B cell (primary cell): ENCODE data around the gene KIAA0319L. TPM values are rescaled to one million over a fixed set of nuclear protein-coding genes. Genes with fewer than 3 reads are reported as not detected.
A peak's percentile ranks its signal among the peaks of the same experiment; 100 is the strongest.

Source experiments
- ATAC-seq: fragments of 200-7000 bp; cut with Tn5 transposase; one replicate; pipeline ENCODE4 v1.10.0; 2021; ENCODE audit warnings: low read depth, mild to moderate bottlenecking, moderate number of reproducible peaks, moderate library complexity
- CTCF ChIA-PET: fragments of 350-600 bp; sonication (Branson Sonifier 250); formaldehyde crosslinking; loops from one replicate; lab custom pipeline; 2021; ENCODE audit warnings: antibody characterized with exemption, inconsistent platforms; lab: Charles Lee
- POLR2A ChIA-PET: fragments of 350-600 bp; sonication (Branson Sonifier 250); formaldehyde crosslinking; loops from one replicate; lab custom pipeline; 2021; ENCODE audit warnings: antibody characterized with exemption; lab: Charles Lee
- DNase-seq: peaks from one replicate; pipeline ENCODE4 v3.0.0; 2013
- H2AFZ ChIP-seq: 2 replicates; pipeline ENCODE4 v1.6.1; 2012; ENCODE audit warnings: mild to moderate bottlenecking, low read depth, low read length; ENCODE audit not compliant: insufficient read depth, poor library complexity, severe bottlenecking
- H3K27ac ChIP-seq, 2 donors: 1 replicate in 1 of 2; 2 replicates in 1 of 2; pipeline ENCODE4 v1.5.1; 2012 to 2013; ENCODE audit warnings: low read length in 2 of 2, mild to moderate bottlenecking in 2 of 2, moderate library complexity in 1 of 2
- H3K27me3 ChIP-seq, 4 experiments: fragments of 200-600 bp in 1 of 4; sonication (generic) in 1 of 4; replicated peaks in 1 of 4; 1 replicate in 2 of 4; 2 replicates in 2 of 4; pipeline versions ENCODE4 v1.6.1 to v1.7.0; 2013 to 2016; ENCODE audit warnings: low read length in 3 of 4, mild to moderate bottlenecking in 2 of 4, mixed read lengths in 1 of 4, moderate library complexity in 1 of 4; ENCODE audit not compliant: insufficient read depth in 4 of 4, control insufficient read depth in 3 of 4; ENCODE audit errors: control extremely low read depth in 1 of 4
- H3K36me3 ChIP-seq, 2 experiments: replicated peaks in 1 of 2; 1 replicate in 1 of 2; 2 replicates in 1 of 2; pipeline versions ENCODE4 v1.6.1 to v1.7.1; 2013; ENCODE audit warnings: low read length in 1 of 2; ENCODE audit not compliant: insufficient read depth in 2 of 2, control insufficient read depth in 1 of 2; ENCODE audit errors: control extremely low read depth in 1 of 2, extremely low read depth in 1 of 2
- H3K4me1 ChIP-seq, 2 donors: fragments of 200-600 bp in 1 of 2; sonication (generic) in 1 of 2; 1 replicate in 1 of 2; 2 replicates in 1 of 2; pipeline versions ENCODE4 v1.5.1 to v1.6.1; 2013 to 2017; ENCODE audit warnings: low read length in 2 of 2; ENCODE audit not compliant: control insufficient read depth in 2 of 2, insufficient read depth in 2 of 2
- H3K4me2 ChIP-seq: replicated peaks from 2 replicates; pipeline ENCODE3; 2012; ENCODE audit warnings: mild to moderate bottlenecking, low read depth, low read length; ENCODE audit not compliant: poor library complexity, severe bottlenecking
- H3K4me3 ChIP-seq, 5 experiments: fragments of 200-600 bp in 1 of 5; sonication (generic) in 1 of 5; 1 replicate in 3 of 5; 2 replicates in 2 of 5; pipeline versions ENCODE4 v1.5.1 to v1.7.0; 2011 to 2016; ENCODE audit warnings: low read length in 4 of 5, mild to moderate bottlenecking in 4 of 5, low read depth in 2 of 5, control low read depth in 1 of 5, moderate library complexity in 1 of 5; ENCODE audit not compliant: insufficient read depth in 1 of 5; ENCODE audit errors: control extremely low read depth in 1 of 5, extremely low read depth in 1 of 5
- H3K79me2 ChIP-seq: fragments of 200-600 bp; sonication (generic); one replicate; pipeline ENCODE4 v1.6.0; 2016; ENCODE audit warnings: low read length; ENCODE audit not compliant: control insufficient read depth, insufficient read depth
- H3K9ac ChIP-seq: fragments of 200-600 bp; sonication (generic); 2 replicates; pipeline ENCODE4 v1.6.1; 2017; ENCODE audit warnings: mild to moderate bottlenecking, low read length, moderate library complexity
- H3K9me3 ChIP-seq, 3 donors: one replicate each; pipeline versions ENCODE4 v1.6.1 to v1.7.1; 2013; ENCODE audit warnings: low read length in 2 of 3; ENCODE audit not compliant: control insufficient read depth in 2 of 3, insufficient read depth in 1 of 3; ENCODE audit errors: control extremely low read depth in 1 of 3
- H4K20me1 ChIP-seq: 2 replicates; pipeline ENCODE4 v1.6.0; 2012; ENCODE audit warnings: mild to moderate bottlenecking, low read length; ENCODE audit not compliant: insufficient read depth, control insufficient read depth, poor library complexity, severe bottlenecking
- H3K27ac Mint-ChIP-seq: one replicate; pipeline ENCODE4 v1.8.0; 2021; ENCODE audit warnings: mixed read lengths
- H3K27me3 Mint-ChIP-seq: one replicate; pipeline ENCODE4 v1.8.0; 2021; ENCODE audit warnings: mixed read lengths
- H3K4me1 Mint-ChIP-seq: one replicate; pipeline ENCODE4 v1.8.0; 2021; ENCODE audit warnings: mixed read lengths
- H3K4me3 Mint-ChIP-seq: one replicate; pipeline ENCODE4 v1.8.0; 2021; ENCODE audit warnings: mixed read lengths
- H3K9me3 Mint-ChIP-seq: one replicate; pipeline ENCODE4 v1.8.0; 2022; ENCODE audit warnings: mixed read lengths; ENCODE audit not compliant: insufficient read depth
- CTCF ChIP-seq: fragments of 200-600 bp; IDR thresholded peaks from one replicate; pipeline ENCODE4 v1.8.0; 2022; ENCODE audit warnings: antibody characterized with exemption, mild to moderate bottlenecking
- EZH2 ChIP-seq: IDR thresholded peaks from 2 replicates; pipeline ENCODE4 v1.6.1; 2012; ENCODE audit warnings: borderline replicate concordance, low read depth, mild to moderate bottlenecking, moderate library complexity, low read length; ENCODE audit not compliant: insufficient read depth, poor library complexity, severe bottlenecking
- WGBS: methylation state at CpG from one replicate; pipeline ENCODE4 v1.1.5; 2013; ENCODE audit warnings: missing lambda C conversion rate; ENCODE audit not compliant: insufficient coverage; 5-methylcytosine and 5-hydroxymethylcytosine counted together
- intact Hi-C: fragments of 100-400 bp; cut with micrococcal nuclease; formaldehyde crosslinking; loops from one replicate; pipeline ENCODE4 v1.10.0; 2022
- polyA plus RNA-seq: library from polyadenylated mRNA; depleted of rRNA; stranded (reverse); fragments of >200 nt; gene quantifications from 2 replicates; pipeline ENCODE4 v1.2.3, GENCODE V29; 2012
- total RNA-seq, 2 donors: library from RNA; stranded (reverse); fragments of 120-200 nt in 1 of 2; gene quantifications; 1 replicate in 1 of 2; 2 replicates in 1 of 2; pipeline versions ENCODE4 v1.2.3 to v1.2.4, GENCODE V29; 2013 to 2022

Gene KIAA0319L
- total and polyA plus RNA-seq, 2 donors (not counting 1 experiment from before 2014, with no cell fraction given) = 35.9 to 78.1 TPM

GRCh38 chr1:35505911-35506798, 51.0 kb downstream of the KIAA0319L start:
- ChIA-PET CTCF (interaction anchor here (1.1 kb wide), 1 partner anchor 56 kb away, joined by 6 read pairs; no protein-coding TSS in a partner anchor), POLR2A (no interaction called here)
- TF ChIP-seq EZH2 (no peak), CTCF (no peak)
- no peaks in the 10 kb centered on the region for H3K27me3 Mint-ChIP-seq
- WGBS = 72% methylated on average over 2 of the region's 4 CpGs
- Histone ChIP-seq H3K27me3 (no peaks in the 10 kb centered on the region), H3K36me3 (peaks cover 7 to 20% of the 10 kb centered on the region in 2 experiments), H3K9me3 (no peaks in the 10 kb centered on the region), H3K79me2 (peaks cover 19% of the 10 kb centered on the region), H3K4me1 (peaks cover 15 to 26% of the 10 kb centered on the region in 2 donors), H4K20me1 (peaks cover 11% of the 10 kb centered on the region), H2AFZ (no peak overlapping the region), H3K4me2 (no peak overlapping the region), H3K27ac (no peak overlapping the region), H3K9ac (no peak overlapping the region), H3K4me3 (no peak overlapping the region)
- DNase-seq = no peak
- intact Hi-C loops = no loop called here
- peaks cover 40% of the 10 kb centered on the region for H3K4me1 Mint-ChIP-seq
- H3K27ac Mint-ChIP-seq = peak overlapping the region; percentile 50
- H3K4me3 Mint-ChIP-seq = peak overlapping the region; percentile 26
- H3K9me3 Mint-ChIP-seq = no peaks in the 10 kb centered on the region
- ATAC-seq = peak; percentile 43

- ChIA-PET POLR2A (no interaction called here), CTCF (interaction anchor here (1.5 kb wide), 1 partner anchor 51 kb away, joined by 4 read pairs; no protein-coding TSS in a partner anchor)
- Histone ChIP-seq H3K9ac (no peak overlapping the region), H3K4me2 (no peak overlapping the region), H3K79me2 (no peaks in the 10 kb centered on the region), H3K27me3 (no peaks in the 10 kb centered on the region), H2AFZ (no peak overlapping the region), H3K4me3 (no peak overlapping the region), H4K20me1 (no peaks in the 10 kb centered on the region), H3K4me1 (peaks cover 4 to 14% of the 10 kb centered on the region in 2 donors), H3K27ac (no peak overlapping the region), H3K36me3 (peaks cover 7 to 23% of the 10 kb centered on the region in 2 experiments), H3K9me3 (no peaks in the 10 kb centered on the region)
- ATAC-seq = no peak
- DNase-seq = no peak
- Mint-ChIP-seq H3K4me1 (peaks cover 16% of the 10 kb centered on the region), H3K27me3 (no peaks in the 10 kb centered on the region), H3K9me3 (no peaks in the 10 kb centered on the region), H3K27ac (no peak overlapping the region), H3K4me3 (no peak overlapping the region)
- intact Hi-C loops = no loop called here
- WGBS = 100% methylated on average over 1 of the region's 2 CpGs
- TF ChIP-seq EZH2 = no peak
- no peak for TF ChIP-seq CTCF
Measured at GRCh38 chr1:35502242-35502641, 55.0 kb downstream of the KIAA0319L start.
